A673 (cell line): ENCODE results near the gene TMEM132C. TPM values are rescaled to one million over a fixed set of nuclear protein-coding genes. Genes with fewer than 3 reads are reported as not detected.
A peak's percentile ranks its signal among the peaks of the same experiment; 100 is the strongest.

Experiments used
- BruUV-seq: library from RNA; stranded (reverse); fragments of 400-500 nt; replicated peaks from 2 replicates; lab custom pipeline; 2021; lab: Mats Ljungman, UMichigan
- CTCF ChIA-PET: fragments of 300-600 bp; sonication (Branson Sonifier 250); formaldehyde crosslinking; loops from one replicate; lab custom pipeline; 2022; ENCODE audit warnings: antibody characterized with exemption; lab: Charles Lee
- POLR2A ChIA-PET: fragments of 300-600 bp; sonication (Branson Sonifier 250); formaldehyde crosslinking; loops from one replicate; lab custom pipeline; 2022; ENCODE audit warnings: antibody characterized with exemption; ENCODE audit not compliant: low non-redundant PET; lab: Charles Lee
- DNase-seq: peaks from one replicate; pipeline ENCODE4 v3.0.0-alpha.2; 2015; ENCODE audit warnings: low spot score
- H3K27ac ChIP-seq: fragments of 200-600 bp; sonication (generic); 2 replicates; pipeline ENCODE4 v1.5.1; 2016; ENCODE audit warnings: mixed run types, low read depth, mild to moderate bottlenecking, mixed read lengths, antibody characterized with exemption, low read length; ENCODE audit not compliant: poor library complexity, severe bottlenecking
- H3K27me3 ChIP-seq: fragments of 200-600 bp; sonication (generic); replicated peaks from 2 replicates; pipeline ENCODE4 v1.6.1; 2017; ENCODE audit warnings: mixed run types, low read depth, mild to moderate bottlenecking, mixed read lengths, antibody characterized with exemption, low read length; ENCODE audit not compliant: insufficient read depth, poor library complexity
- H3K36me3 ChIP-seq: fragments of 200-600 bp; sonication (generic); 2 replicates; pipeline ENCODE4 v1.6.1; 2016; ENCODE audit warnings: mixed run types, mild to moderate bottlenecking, mixed read lengths, antibody characterized with exemption, low read length; ENCODE audit not compliant: insufficient read depth, poor library complexity, severe bottlenecking
- H3K4me1 ChIP-seq: fragments of 200-600 bp; sonication (generic); 2 replicates; pipeline ENCODE4 v1.6.1; 2017; ENCODE audit warnings: mixed run types, mild to moderate bottlenecking, mixed read lengths, antibody characterized with exemption, low read length; ENCODE audit not compliant: insufficient read depth, poor library complexity, severe bottlenecking
- H3K4me3 ChIP-seq: fragments of 200-600 bp; sonication (generic); 2 replicates; pipeline ENCODE4 v1.5.1; 2016; ENCODE audit warnings: low read depth, mixed run types, mild to moderate bottlenecking, mixed read lengths, low read length; ENCODE audit not compliant: poor library complexity, severe bottlenecking
- H3K9me3 ChIP-seq: fragments of 200-600 bp; sonication (generic); 2 replicates; pipeline ENCODE4 v1.6.1; 2016; ENCODE audit warnings: mixed run types, low read depth, mild to moderate bottlenecking, mixed read lengths, antibody characterized with exemption, low read length; ENCODE audit not compliant: poor library complexity, severe bottlenecking
- EZH2 ChIP-seq: fragments of 200-600 bp; sonication (generic); IDR thresholded peaks from 2 replicates; pipeline ENCODE4 v1.6.1; 2017; ENCODE audit warnings: borderline replicate concordance, low read depth, mild to moderate bottlenecking, mixed read lengths, antibody characterized with exemption, low read length; ENCODE audit not compliant: poor library complexity, severe bottlenecking
- intact Hi-C: fragments of 100-400 bp; cut with micrococcal nuclease; formaldehyde crosslinking; loops from one replicate; pipeline ENCODE4 v1.10.0; 2022; ENCODE audit not compliant: unreplicated experiment
- total RNA-seq: library from RNA; stranded (reverse); gene quantifications from 2 replicates; pipeline ENCODE4 v1.2.3, GENCODE V29; 2021
- TF ChIP-seq, protein P1 (sequence below): fragments of 300-800, 200-600 bp; sonication (generic); conservative IDR thresholded peaks from 2 replicates; pipeline ENCODE4 v1.5.1; 2017; ENCODE audit warnings: low read depth, mild to moderate bottlenecking, antibody characterized with exemption, low read length, moderate library complexity, mixed read lengths

Gene TMEM132C
- total RNA-seq, 1 experiment from 2014 or later, result not detected

GRCh38 chr12:128521981-128522380 lies 255.0 kb downstream of the TMEM132C start:
- Histone ChIP-seq H3K36me3 (no peaks in the 10 kb centered on the region), H3K27ac (no peak overlapping the region), H3K4me3 (no peak overlapping the region), H3K9me3 (no peaks in the 10 kb centered on the region), H3K4me1 (no peaks in the 10 kb centered on the region), H3K27me3 (peaks cover 34% of the 10 kb centered on the region)
- DNase-seq, result no peak
- POLR2A ChIA-PET, result no interaction called here
- TF ChIP-seq EZH2, result no peak
- TF ChIP-seq, protein P1, sequence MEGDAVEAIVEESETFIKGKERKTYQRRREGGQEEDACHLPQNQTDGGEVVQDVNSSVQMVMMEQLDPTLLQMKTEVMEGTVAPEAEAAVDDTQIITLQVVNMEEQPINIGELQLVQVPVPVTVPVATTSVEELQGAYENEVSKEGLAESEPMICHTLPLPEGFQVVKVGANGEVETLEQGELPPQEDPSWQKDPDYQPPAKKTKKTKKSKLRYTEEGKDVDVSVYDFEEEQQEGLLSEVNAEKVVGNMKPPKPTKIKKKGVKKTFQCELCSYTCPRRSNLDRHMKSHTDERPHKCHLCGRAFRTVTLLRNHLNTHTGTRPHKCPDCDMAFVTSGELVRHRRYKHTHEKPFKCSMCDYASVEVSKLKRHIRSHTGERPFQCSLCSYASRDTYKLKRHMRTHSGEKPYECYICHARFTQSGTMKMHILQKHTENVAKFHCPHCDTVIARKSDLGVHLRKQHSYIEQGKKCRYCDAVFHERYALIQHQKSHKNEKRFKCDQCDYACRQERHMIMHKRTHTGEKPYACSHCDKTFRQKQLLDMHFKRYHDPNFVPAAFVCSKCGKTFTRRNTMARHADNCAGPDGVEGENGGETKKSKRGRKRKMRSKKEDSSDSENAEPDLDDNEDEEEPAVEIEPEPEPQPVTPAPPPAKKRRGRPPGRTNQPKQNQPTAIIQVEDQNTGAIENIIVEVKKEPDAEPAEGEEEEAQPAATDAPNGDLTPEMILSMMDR, result no peak
- CTCF ChIA-PET, result no interaction called here
- no TSS peak for BruUV-seq
- intact Hi-C loops, result no loop called here

GRCh38 chr12:128524439-128524838 lies 257.5 kb downstream of the TMEM132C start:
- Histone ChIP-seq H3K27ac (no peak overlapping the region), H3K9me3 (no peaks in the 10 kb centered on the region), H3K36me3 (no peaks in the 10 kb centered on the region), H3K4me3 (no peak overlapping the region), H3K27me3 (peaks cover 55% of the 10 kb centered on the region), H3K4me1 (no peaks in the 10 kb centered on the region)
- TF ChIP-seq EZH2, result no peak
- TF ChIP-seq, protein P1, result no peak
- DNase-seq, result no peak
- POLR2A ChIA-PET, result no interaction called here
- CTCF ChIA-PET, result interaction anchor here (0.5 kb wide), 1 partner anchor 1604 kb away, joined by 5 read pairs; no protein-coding TSS in a partner anchor
- no TSS peak for BruUV-seq
- intact Hi-C loops, result no loop called here

- H3K4me1 ChIP-seq, result no peaks in the 10 kb centered on the region
- no peak overlapping the region for H3K27ac ChIP-seq
- no peaks in the 10 kb centered on the region for H3K9me3 ChIP-seq
- TF ChIP-seq EZH2, result no peak
- TF ChIP-seq, protein P1, result peak; percentile 53
- POLR2A ChIA-PET, result no interaction called here
- CTCF ChIA-PET, result no interaction called here
- no peaks in the 10 kb centered on the region for H3K36me3 ChIP-seq
- no TSS peak for BruUV-seq
- DNase-seq, result peak; percentile 49
- intact Hi-C loops, result loop anchor here (5.0 kb wide), 1 partner anchor 1481 kb away; no protein-coding TSS in a partner anchor
- peaks cover 40% of the 10 kb centered on the region for H3K27me3 ChIP-seq
- no peak overlapping the region for H3K4me3 ChIP-seq
Measured at GRCh38 chr12:128531170-128531569, 264.2 kb downstream of the TMEM132C start.
